Stimulated activated CD4-positive, alpha-beta T cell treated with anti-CD3 and anti-CD28 coated beads, TNF-alpha, amount 100 ng/mL, for 24 hours (primary cell): ENCODE measurements around the gene HASPIN.

Experiments used
- DNase-seq, 3 experiments: peaks; one replicate each; pipeline ENCODE4 v3.0.0-alpha.2; 2020; ENCODE audit warnings: low read depth in 3 of 3

HASPIN gene

DNA sequence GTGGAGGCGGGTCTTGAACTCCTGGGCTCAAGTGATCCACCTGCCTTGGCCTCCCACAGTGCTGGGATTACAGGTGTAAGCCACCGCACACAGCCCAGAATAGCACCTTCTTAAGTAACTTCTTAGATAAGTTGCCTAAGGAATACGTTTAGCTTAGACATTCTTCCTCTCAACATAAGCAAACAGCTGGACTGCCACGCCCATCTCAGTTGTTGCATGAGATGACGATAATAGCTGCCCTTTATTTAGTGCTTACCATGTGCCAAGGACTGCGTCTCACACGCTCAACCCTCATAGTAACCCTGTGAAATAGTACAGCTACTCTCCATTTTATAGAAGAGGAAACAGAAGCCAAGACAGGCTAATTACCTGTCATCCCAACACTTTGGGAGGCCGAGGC, 11.8 kb downstream of the HASPIN start:
- no peak for DNase-seq

DNA sequence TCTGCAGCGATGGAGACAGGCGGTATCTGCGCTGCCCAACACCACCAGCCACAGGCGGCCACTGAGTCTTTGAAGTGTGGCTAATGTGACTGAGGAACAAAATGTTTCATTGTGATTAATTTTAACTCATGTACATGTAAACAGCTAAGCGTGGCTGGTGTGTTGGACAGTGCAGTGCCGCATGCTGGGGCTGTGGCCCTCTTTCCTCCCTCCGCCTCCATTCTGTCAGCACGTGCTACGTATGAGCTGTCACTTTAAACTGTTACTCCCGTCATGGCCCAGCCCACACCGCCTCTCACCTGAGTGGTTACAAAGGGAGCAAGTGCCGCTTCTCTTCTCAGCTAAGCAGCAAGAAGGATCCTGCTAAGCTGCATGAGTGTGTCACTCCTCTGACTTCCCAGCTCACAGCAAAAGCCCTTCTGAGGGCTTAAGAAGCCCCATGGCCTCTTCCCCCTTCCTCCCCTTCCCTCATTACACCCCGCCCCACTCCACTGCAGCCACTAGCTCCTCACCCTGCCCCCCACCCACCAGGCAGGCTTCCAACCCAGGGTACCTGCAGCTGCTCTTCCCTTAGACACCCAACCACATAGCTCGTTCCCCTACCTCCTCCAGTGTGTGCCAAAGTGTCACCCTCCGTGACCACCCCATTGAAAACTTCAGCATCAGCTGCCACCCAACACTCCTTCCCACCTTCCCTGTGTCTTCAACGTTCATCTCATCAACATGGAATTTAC, 15.0 kb downstream of the HASPIN start:
- DNase-seq = peak; percentile 53 to 72 (median 56)

DNA sequence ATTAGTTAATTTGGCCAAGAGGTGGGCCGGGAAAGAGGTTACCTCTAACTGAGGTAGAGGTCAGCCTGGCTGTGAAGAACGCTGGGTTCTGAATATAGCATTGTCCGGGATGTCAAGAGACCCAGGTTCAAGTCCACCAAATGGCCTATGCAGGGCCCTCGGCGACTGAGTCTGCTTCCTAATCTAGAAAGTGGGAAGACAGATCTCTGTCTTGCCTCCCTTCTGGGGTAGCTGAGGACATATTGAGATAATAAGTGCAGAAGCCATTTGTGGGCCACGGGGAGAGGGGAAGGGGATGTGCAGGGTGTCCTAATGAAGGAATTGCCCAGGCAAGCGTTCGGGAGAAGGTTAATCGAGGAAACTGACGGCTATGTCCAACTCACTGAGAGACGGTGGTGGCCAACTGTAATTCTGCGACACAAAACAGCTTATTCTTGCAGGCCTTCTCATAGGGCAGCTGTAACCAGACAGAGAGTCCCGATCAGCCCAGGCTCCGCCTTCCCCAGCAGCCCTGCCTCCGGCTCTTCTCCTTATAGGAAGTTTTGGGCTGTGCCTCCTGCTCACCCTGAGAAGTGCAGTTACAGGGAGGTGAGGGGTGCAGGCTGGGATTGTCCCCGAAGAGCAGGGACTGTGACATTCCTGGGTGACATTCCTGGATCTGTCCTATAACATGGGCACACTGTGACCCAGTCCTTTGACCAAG, 15.9 kb downstream of the HASPIN start:
- no peak for DNase-seq

DNA sequence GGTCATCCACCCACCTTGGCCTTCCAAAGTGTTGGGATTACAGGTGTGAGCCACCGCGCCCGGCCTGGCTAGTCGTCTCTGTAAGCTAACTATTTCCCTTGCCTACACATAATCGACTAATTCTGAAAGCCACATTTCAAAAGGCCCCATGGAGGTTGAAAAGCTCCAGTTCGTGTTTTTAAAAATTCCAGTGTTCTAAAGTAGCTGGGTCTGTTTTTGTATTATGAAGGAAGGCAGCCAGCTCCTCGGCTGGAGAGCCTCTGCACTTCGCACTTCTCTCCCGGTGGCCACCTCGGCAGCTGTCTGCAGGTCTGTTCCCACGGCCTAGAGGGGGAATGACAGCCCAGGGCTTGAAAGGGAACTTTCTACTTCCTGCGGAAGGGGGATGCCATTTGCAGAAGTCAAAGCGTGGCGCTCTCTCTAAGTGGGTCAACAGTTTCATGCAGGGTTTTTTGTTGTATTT, 16.9 kb downstream of the HASPIN start:
- DNase-seq = peak in 1 of 3 experiments; percentile 15

DNA sequence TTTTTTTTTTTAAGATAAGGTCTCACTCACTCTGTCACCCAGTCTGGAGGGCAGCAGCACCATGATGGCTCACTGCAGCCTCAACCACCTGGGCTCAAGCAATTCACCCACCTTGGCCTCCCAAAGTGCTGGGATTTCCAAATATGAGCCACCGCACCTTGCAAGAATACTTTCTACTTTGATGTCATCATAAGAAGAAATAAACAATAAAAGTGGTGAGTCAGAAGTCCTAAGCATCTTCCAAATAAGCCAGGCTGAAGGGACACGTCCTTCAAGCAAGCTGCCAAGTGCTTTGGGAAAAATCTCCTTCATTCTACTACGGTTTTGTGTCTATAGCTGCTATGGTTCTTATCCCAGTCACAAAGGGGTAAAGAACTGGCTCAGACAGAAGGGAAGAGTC, 20.3 kb downstream of the HASPIN start:
- no peak for DNase-seq

DNA sequence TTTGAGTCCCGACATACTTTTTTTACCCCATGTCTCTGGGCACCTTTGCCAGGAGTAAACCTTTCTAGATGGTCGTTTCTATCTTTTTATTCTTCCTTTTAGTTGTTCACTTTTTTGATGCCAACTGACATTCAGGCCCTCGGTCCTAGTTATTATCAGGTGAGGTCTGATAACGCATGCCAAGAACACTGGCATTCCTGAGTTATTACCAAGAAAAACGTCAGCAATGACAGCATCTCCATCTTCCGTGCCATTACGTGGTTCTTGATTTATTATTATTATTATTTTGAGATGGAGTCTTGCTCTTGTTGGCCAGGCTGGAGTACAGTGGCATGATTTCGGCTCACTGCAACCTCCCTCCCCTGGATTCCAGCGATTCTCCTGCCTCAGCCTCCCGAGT, 21.4 kb downstream of the HASPIN start:
- DNase-seq = no peak

DNA sequence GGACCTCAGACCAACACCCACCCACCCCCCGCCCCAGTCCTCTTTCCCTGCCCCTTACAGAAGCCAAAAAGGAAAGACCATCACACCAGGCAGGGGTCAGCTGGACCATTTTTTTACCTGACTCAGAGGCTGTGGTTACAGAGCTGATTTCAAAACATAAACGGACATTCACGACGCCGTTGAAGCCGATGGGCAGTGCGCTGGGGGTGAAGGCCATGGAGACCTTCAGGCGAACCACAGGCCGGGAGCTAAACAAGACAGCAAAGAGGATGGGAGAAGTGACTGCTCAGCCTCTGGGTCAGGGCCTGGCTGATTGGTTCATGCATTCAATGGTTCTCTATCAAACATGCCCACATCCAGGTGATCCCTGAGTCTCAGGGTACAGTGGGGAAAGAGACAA, 24.1 kb downstream of the HASPIN start:
- DNase-seq = no peak

DNA sequence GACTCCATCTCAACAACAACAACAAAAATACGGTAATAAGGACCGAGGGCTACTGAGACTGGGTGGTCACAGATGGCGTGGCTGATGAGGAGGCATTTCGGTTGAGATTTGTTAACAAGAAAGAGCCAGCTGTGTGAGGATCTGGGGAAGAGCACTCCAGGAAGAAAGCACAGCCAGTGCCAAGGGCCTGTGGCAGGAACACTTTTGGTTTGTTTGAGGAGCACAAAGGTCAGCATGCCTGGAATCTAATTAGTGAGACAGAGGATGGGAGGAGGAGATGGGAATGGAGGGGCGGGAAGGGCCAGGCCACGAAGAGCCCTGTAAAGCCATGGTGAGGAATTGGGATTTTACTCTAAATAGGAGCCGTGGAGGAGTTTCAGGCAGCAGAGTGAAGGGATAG, 24.9 kb downstream of the HASPIN start:
- no peak for DNase-seq

DNA sequence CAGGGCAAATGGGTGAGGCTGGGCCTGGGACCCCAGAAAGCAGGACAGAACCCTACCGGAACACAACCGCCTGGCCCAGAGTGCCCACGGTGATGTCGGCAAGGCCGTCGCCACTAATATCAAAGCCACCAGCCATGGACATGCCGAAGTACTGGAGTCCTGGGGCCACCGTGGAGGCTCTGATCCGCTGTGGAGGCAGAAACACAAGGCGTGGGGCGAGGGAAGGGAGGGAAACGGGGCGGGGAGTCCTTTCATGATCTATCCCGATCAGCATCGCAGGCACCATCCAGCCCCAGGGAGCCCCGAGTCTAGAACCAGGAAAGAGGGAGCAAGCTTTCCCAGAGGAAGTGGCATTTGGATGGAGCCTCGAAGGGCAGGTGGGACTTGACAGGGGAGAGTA, 26.6 kb downstream of the HASPIN start:
- DNase-seq = no peak

DNA sequence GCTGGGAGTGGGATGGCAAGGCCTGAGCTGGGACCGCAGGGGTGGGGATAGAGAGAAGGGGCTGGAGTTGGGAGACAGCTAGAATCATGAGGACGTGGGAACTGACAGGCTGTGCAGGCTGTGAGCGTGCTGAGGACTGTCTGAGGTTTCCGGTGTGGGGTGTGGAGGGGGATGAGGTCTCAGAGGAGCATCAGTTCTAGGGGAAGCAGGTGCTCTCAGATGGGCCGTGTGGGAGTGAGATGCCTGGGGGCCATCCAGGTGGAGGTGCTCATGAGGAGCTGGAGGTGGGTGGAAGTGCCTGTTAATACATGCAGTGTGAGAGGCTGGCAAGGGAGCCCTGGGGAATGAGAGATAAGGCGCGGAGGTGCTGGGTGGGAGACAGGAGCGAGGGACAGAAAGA, 27.2 kb downstream of the HASPIN start:
- DNase-seq = peak in 1 of 3 experiments; percentile 28

DNA sequence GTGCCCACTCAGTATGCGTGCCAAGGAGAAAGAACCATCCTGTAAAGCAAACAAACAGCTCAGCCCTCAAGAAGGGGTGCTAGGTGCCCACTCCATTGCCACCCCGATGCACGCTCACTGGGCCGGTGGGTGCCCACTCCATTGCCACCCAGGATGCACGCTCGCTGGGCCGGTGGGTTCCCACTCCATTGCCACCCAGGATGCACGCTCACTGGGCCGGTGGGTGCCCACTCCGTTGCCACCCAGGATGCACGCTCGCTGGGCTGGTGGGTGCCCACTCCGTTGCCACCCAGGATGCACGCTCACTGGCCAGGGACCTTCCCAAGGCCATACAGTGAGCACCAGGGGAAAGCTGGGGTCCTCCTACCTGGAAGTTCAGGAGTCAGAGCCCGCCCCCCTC, 28.1 kb downstream of the HASPIN start:
- DNase-seq = no peak

DNA sequence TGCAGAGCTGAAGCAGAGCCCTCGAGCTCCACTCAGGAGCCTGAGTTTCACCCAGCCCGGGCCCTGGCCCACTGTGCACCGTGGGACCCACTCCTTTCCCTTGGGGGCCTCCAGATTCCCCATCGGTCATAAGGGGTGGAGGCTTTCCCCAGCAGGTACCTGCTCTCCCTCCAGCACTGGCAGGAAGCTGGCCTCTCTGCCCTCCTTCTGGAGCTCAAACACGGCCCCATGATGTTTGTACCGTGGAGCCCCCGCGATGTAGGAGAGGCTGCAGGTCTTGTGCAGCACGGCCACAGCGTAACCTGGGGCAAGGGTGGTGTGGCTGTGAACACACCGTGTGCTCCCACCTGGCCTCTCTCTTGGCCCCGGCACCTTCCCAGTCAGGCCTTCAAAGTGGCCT, 29.9 kb downstream of the HASPIN start:
- no peak for DNase-seq

DNA sequence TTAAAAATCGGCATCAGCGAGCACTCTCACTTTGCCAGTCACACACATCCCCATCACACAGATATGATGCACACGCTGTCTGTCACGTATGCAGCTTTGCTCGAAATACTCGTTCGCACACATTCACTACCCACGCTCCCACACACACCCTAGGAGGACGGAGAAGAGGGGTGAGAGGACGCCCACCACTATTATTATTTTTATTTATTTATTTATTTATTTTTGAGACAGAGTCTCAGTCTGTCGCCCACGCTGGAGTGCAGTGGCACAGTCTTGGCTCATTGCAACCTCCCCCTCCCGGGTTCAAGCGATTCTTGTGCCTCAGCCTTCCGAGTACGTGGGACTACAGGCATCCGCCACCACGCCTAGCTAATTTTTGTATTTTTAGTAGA, 30.4 kb downstream of the HASPIN start:
- no peak for DNase-seq

DNA sequence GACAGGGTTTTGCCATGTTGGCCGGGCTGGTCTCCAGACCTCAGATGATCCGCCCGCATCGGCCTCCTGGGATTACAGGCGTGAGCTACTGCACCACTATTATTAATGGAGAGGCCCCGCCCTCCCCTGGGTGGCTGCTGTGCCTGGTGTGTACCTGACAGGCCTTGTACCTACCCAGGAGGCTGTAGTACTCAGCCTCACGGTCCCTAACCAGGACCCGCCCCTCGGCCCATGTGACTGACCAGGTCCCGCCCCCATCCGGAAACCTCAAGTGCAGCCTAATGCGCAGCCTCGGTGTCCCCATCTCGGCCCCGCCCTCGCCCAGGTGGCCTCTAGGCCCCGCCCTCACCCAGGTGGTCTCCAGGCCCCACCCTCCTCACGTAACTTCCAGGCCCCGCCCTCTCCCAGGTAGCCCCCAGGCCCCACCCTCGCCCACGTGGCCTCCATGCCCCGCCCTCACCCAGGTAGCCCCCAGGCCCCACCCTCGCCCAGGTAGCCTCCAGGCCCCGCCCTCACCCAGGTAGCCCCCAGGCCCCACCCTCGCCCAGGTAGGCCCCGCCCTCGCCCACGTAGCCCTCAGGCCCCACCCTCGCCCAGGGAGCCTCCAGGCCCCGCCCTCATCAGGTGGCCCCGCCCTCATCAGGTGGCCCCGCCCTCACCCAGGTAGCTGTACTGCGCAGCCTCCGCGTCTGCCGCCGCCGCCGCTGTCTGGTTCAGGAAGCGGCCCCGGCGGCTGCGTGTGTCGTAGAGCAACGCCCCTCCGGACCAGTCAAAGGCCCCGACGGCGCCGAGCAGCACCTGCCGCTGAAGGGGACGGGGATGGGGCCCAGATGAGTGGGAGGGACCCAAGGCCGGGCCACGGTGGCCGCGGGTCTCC, 31.0 kb downstream of the HASPIN start:
- peak; percentile 38 to 58 (median 44) for DNase-seq

DNA sequence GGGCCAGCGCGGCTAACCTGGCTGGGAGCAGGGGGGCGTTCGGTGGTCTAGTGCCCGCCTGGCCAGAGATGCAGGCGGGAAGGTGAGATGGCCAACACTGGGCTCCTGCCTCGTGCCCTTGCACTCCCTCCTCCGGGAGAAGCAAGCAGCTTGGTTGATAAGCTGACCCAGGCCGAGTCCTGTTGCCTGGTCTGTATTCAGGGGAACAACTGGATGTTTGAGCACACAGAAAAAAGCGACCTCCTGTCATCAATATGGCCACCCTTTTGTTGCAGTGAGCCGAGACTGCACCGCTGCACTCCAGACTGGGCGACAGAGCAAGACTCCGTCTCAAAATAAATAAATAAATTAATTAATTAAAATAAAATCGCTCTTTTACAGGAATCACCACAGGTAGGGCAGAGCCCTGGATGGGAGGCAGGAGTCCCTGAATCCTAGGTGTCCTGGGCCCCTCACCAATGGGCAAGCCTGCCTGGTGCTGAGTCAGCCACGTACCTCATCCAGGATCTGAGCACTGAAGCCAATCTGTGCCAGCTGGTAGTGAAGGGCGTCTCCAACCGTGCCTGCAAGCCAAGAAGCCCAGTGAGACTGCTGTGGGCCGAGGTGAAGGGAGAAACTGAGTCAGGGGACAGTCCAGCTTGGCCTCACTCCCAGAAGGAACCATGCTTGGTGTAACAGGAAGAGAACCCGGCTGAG, 31.8 kb downstream of the HASPIN start:
- no peak for DNase-seq

DNA sequence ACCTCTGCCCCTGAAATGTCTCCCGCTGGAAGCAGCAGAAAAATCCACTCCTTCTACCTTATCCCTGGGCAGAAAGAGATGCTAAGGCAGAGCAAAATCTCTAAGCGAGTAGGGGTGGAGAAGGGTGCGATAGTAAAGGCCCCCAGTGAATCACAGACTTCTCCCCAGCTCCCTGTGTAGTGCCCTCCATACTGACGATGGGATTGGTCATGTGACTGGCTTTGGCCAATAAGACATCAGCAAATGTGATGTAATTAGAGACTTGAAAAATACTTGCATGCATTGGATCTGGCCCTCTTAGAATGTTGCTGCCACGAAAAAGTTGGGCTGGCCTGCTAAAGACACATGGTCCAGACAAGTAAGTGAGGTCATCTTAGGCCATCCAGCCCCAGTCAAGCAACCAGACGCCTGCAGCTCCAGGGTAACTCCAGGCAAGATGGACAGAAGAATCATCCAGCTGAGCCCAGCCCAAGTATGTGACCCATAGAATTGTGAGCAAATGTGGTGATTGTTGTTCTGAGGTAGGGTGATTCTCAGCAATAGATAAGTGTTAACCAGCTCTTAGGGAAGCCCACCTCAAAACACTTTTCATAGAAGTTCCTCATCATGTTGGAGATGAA, 36.0 kb downstream of the HASPIN start:
- no peak for DNase-seq

DNA sequence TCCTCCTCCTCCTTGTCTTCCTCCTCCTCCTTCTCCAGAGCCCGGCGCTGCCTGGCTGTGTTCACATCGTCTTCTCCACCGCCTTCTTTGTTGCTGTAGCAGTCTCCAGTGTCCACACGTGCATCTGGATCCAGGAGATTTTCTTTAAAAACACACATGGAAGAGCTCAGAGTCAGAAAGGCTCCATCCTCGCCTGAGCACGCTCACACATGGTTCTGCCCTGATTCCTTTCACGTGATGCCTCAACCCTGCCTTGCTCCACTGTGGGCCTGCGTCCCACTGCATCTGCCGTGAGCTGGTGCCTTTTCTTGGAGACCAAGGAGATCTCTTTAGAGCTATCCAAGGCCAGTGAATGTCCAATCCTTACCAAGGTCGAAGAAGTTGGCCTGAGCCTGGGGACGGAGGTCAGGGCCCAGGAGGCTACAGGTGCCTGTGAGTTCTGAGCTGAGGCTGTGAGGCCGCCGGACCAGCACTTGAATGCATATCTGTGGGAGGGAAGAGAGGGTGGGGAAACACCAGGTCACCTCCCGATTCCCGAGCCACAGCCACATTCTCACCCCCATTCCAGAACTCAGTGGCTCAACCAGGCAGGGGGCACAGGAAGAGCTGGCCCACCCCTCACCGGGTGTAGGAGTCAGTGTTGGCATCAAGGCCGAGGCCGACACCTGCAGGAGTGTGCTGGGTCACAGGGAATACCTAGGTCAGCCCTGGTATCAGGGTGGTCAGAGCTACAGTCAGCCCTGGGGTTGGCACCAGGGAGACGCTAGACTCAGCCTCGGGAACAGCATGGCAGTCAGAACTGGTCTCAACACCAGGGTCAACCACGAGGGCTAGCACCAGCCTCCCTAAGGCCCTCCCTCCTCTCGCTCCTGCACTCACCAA, 37.6 kb downstream of the HASPIN start:
- DNase-seq = no peak

DNA sequence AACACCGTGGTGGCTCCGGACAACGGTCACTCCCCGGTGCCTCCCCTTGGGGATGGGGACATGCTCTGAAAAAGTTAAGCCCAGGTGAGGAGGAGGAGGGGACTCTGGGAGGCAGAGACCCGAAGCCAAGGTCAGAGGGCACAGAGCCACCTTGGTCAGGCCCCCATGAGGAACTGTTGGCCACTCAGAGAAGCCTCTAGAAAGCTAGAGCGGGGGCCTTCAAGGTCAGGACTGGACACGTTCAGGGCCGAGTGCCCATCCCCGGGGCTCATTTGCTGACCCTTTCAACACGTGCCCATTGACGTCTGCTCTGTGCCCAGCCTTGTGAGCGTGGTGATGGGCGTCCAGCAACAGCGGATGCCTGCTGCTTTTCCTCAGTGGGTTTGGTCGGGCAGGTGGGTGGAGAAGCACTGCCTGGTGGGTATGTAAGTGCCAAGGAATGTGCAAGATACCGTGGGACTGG, 38.2 kb downstream of the HASPIN start:
- no peak for DNase-seq

DNA sequence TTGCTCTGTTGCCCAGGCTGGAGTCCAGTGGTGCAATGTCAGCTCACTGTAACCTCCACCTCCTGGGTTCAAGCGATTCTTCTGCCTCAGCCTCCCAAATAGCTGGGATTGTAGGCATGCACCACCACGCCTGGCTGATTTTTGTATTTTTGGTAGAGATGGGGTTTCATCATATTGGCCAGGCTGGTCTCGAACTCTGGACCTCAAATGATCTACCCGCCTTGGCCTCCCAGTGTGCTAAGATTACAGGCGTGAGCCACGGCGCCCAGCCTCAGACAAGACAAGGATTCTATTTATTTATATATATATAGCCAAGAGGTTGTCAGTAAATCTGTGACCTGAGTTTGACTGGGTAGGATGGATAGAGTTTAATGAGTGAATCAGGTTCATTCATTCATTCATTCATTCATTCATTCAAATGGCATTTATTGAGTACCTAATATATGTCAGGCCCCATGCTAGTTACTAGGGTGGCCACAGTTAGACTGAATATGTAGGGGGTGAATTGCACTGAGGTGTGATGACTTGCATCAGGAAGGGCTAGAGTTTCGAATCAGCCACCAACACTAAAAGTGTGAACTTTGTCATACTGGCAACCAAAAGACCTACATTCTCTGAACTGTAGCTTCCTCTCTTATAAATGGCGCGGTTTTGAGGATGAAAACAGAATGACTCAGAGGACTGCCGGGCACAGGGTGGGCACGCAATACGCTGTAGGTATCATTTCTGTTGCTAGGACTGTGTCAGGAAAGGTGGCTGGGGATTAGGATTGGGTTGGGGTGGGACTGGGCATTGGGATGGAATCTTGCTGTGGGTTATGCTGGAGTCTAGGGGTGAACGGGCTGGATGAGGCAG, 39.4 kb downstream of the HASPIN start:
- no peak for DNase-seq
